Measurements from ENCODE around the gene C20orf141. TPM values are rescaled to one million over a fixed set of nuclear protein-coding genes. Genes with fewer than 3 reads are reported as not detected.
A peak's percentile ranks its signal among the peaks of the same experiment; 100 is the strongest.
"Not testable (repeated sequence)": the region's sequence is repeated elsewhere in the genome, so short reads cannot be mapped to it uniquely, and the experiment has no call there.

The C20orf141 gene
- total RNA-seq, 1 donor from 2014 or later = not detected

- DNase-seq (ENCODE audit: low read depth) = no peak
These were observed 5.5 kb downstream of the C20orf141 start for GRCh38 chr20:2820084-2820895.

DNA sequence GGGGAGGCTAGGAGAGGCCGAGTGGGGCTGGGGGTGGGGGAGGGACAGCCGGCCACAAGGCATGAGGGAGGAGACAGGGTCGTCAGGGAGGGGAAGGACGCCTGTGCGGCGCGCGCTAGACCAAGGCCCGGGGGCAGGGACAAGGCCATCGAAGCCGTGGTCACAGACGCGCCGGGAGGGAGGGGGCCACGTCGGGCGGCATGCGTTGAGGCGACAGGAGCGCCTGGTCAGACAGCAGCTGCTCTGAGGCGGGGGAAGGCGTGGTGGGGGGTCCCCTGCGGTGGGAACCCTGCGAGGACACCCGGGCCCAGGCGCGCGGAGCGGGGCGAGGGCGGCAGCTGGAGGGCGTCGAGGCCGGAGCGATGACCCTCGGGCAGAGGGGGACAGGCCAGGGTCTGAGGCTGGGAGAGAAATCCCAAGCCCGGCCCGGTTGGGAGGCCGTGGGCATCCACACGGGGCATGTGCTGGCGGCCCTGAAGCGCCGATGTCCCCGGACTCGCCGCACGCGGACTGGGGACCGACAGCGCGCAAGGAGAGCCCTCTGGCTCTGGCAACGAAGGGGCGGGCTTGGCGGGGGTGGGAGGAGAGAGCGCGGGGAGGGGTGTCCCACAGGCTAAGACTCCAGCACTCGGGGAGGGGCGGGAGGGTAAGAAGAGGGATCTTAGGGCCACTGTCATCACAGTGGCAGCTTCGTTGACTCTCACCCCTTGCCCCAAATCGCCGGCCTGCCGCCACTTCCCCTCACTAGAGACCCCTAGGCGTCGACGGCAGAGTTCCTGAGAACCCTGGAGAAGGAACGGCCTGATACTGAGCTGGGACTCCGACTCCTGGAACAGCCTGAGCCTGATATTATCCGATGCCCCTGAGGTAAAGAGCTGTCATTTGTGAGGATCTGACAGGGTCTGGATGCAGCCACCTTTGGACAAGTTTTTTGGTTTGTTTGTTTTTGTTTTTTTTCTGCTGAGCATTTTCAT lies 6.4 kb downstream of the C20orf141 start:
- no peak for DNase-seq (ENCODE audit: low read depth)

- DNase-seq (ENCODE audit: low read depth) = peak; percentile 46
These were observed 7.3 kb downstream of the C20orf141 start for GRCh38 chr20:2822073-2822472.

GRCh38 chr20:2825761-2826160 lies 11.0 kb downstream of the C20orf141 start:
- no peak for DNase-seq (ENCODE audit: low read depth)

DNA sequence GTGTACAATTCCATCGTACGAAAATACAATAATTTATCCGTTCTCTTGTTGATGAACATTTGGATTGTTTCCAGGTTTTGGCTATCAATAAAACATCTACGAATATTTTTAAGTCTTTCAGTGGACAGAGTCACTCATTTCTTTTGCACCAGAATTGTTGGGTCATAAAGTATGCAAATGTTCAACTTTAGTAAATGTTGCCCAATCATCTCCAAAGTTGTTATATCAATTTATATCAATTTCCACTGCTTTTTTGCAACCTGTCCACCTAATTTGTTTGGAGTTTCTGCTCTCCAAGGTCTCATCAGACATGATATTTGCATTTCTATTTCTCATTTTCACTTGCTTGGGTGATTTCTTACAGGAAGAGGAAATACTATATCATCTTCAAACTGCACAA lies 11.9 kb downstream of the C20orf141 start:
- DNase-seq (ENCODE audit: low read depth) = no peak

DNA sequence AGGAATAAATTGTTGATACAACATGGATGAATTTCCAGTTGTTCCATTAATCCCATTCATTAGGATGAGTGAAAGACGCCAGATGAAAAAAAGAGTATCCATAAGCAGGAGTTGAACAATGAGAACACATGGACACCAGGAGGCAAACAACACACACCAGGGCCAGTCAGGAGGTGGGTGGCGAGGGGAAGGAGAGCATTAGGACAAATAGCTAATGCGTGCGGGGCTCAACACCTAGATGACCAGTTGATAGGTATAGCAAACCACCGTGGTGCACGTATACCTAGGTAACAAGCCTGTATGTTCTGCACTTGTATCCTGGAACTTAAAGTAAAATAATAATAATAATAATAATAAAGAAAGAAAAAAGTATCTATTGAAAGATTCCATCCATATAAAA lies 14.6 kb downstream of the C20orf141 start:
- DNase-seq (ENCODE audit: low read depth) = no peak

DNA sequence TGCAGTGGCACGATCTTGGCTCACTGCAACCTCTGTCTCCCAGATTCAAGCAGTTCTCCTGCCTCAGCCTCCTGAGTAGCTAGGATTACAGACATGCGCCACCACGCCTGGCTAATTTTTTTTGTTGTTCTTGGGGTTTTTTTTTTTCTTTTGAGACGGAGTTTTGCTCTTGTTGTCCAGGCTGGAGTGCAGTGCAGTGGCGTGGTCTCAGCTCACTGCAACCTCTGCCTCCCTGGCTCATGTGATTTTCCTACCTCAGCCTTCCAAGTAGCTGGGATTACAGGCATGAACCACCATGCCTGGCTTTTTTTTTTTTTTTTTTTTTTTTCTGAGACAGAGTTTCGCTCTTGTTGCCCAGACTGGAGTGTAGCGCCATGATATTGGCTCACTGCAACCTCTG lies 16.4 kb downstream of the C20orf141 start:
- not testable (repeated sequence) for DNase-seq (ENCODE audit: low read depth)

DNA sequence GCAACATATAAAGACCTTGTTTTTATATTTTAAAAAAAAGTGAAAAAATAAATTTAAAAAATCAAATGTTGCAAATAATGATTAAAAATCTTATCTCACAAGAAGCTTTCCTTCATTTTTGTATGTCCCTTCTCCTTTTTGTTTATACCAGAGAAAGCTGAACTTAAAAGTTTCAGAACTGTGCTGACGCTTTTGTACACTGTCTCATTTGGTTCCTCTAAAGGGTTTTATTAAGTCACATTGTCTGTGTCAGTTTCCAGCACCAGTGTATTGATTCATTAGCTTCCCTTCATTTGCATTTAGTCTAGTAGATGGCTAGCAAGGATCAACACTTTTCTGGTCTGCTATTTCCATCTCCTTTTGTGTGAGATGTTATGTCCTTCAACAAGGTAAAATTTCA lies 19.0 kb downstream of the C20orf141 start:
- no peak for DNase-seq (ENCODE audit: low read depth)

DNA sequence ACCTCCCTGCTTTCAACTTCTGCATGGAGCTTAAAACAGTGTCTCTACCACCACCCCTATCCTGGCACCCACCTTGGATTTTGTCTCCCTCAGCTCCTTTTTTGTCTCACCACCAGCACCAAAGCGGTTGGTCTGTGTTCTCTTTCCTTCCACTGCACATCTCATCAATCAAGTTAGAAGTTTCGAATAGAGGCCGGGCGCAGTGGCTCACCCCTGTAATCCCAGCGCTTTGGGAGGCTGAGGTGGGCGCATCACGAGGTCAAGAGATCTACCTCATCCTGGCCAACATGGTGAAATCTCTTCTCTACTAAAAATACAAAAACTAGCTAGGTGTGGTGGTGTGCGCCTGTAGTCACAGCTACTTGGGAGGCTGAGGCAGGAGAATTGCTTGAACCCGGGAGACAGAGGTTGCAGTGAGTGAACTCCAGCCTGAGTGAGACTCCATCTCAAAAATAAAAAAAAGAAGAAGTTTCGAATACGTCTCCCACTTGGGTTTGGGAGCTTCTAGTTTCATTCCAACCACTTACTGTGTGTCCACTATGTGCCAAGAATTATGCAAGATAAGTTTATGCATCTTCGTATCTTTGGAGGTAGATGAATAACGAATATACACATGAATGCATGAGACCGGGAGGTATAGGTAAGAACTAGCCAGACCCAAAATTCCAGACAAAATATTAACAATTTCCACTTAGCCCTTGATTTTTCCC lies 19.8 kb downstream of the C20orf141 start:
- DNase-seq (ENCODE audit: low read depth) = no peak

GRCh38 chr20:2835331-2835796 lies 20.6 kb downstream of the C20orf141 start:
- no peak for DNase-seq (ENCODE audit: low read depth)

- DNase-seq (ENCODE audit: low read depth) = no peak
These were observed 21.2 kb downstream of the C20orf141 start for GRCh38 chr20:2836035-2836434.

GRCh38 chr20:2837221-2837960 lies 22.6 kb downstream of the C20orf141 start:
- DNase-seq (ENCODE audit: low read depth) = no peak

GRCh38 chr20:2838170-2838797 lies 23.5 kb downstream of the C20orf141 start:
- no peak for DNase-seq (ENCODE audit: low read depth)

- no peak for DNase-seq (ENCODE audit: low read depth)
These were observed 24.3 kb downstream of the C20orf141 start for GRCh38 chr20:2838847-2839671.

GRCh38 chr20:2839732-2840137 lies 24.9 kb downstream of the C20orf141 start:
- DNase-seq (ENCODE audit: low read depth) = no peak

- peak; percentile 85 for DNase-seq (ENCODE audit: low read depth)
These were observed 25.6 kb downstream of the C20orf141 start, which contains the start of the genes PCED1A and VPS16 for GRCh38 chr20:2840138-2840966. TSS of gene PCED1A (minus strand) at chr20:2840655. CDS start at chr20:2839912, 743 bp downstream. TSS of gene VPS16 (plus strand) at chr20:2840745. CDS start at chr20:2840775, 30 bp downstream.

- DNase-seq (ENCODE audit: low read depth) = peak; percentile 61
These were observed 26.3 kb downstream of the C20orf141 start for GRCh38 chr20:2840967-2841531.

GRCh38 chr20:2845607-2846006 lies 30.8 kb downstream of the C20orf141 start:
- no peak for DNase-seq (ENCODE audit: low read depth)
